HG03108 (cell line): ENCODE measurements around the gene ODAD4.

Experiments used
- ATAC-seq: cut with Tn5 transposase; IDR thresholded peaks from one replicate; pipeline ENCODE4 v1.9.1; 2021; ENCODE audit warnings: moderate library complexity; ENCODE audit not compliant: unreplicated experiment

The ODAD4 gene

DNA sequence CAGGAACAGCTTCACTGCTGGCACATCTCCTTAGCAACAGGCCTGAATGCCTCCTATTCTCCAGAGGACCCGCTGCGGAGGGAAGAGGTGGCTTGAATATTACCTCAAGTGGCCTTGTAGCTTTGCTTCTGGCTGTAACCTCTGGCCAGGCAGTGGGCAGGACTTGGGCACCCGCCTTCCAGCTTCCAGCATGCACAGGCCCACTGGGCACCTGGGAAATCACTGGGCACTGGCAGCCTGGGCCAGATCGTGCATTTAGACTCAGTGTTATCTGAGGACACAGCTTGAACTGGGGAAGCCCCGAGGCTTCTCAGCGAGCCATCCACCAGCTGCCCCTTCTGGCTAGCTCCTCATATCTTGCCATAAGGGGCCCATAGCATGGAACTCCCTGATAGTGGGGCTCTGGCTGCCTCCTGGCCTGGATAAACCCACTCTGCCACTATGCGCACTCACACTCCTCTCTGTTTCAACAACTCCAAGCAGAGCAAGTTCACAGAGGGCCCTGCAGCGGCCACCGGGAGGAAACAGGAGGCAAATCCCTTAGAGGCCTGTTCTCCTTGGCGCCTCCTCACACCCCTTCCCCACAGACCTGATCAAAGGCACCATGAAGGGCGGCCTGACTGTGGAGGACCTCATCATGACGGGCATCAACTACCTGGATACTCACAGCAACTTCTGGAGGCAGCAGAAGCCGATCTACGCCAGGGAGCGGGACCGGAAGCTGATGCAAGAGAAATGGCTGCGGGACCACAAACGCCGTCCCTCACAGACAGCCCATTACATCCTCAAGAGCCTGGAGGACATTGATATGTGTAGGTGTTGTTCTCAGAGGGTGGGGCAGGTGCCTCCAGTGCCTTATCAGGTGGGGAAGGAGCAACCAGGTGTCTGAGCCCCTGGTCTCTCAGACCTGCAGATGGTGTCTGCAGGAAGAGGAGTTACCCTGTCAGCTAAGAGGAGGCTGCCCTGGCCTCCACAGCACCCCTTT is 7.8 kb downstream of the ODAD4 start:
- no peak for ATAC-seq

- no peak for ATAC-seq
Observed at GRCh38 chr17:41939044-41939692, 8.8 kb downstream of the ODAD4 start.

- ATAC-seq, result no peak
Observed at GRCh38 chr17:41939693-41940090, 9.3 kb downstream of the ODAD4 start.

- no peak for ATAC-seq
Observed at GRCh38 chr17:41941168-41941567, 10.8 kb downstream of the ODAD4 start.

DNA sequence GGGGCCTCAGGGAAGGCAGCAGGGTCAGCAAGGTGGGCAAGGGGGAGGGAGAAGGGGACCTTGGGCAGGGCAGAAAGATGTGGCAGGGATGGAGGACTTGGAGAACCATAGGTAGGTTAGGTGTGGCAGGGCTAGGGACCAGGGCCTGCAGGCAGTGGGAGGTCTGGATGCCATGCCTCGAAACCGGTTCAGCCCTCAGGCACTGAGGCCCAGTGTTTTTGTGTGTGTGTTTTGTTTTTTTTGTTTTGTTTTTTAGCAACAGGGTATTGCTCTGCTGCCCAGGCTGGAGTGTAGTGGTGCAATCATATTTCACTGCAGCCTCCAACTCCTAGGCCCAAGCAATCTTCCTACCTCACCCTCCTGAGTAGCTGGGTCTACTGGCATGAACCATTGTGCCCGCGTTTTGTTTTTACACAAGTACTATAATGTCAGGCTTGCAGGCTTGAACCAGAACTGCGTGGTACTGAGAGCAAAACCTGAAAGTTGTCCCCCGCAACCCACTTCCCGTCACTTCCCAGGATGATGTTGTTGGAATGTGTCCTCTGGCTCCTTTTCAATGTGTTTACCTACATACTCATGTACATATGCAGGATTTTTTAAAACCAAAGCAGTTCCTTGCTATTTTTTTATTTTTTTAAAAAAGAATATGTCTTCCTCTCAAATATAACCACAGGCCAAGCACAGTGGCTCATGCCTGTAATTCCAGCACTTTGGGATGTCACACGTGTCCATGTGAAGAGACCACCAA is 12.4 kb downstream of the ODAD4 start:
- no peak for ATAC-seq

DNA sequence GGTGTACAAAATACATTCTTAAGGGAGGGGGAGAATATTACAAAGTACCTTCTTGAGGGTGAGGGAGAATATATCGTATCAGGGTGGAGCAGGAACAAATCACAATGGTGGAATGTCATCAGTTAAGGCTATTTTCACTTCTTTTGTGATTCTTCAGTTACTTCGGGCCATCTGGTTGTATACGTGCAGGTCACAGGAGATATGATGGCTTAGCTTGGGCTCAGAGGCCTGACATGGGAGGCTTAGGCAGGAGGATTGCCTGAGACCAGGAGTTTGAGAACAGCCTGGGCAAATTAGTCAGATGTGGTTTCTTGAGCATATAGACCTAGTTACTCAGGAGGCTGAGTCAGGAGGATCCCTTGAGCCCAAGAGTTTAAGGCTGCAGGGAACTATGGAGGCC is 13.1 kb downstream of the ODAD4 start:
- ATAC-seq, result no peak

GRCh38 chr17:41944943-41945342 is 14.5 kb downstream of the ODAD4 start:
- no peak for ATAC-seq

GRCh38 chr17:41948762-41949460 is 18.5 kb downstream of the ODAD4 start:
- ATAC-seq, result no peak

GRCh38 chr17:41956522-41956921 is 26.1 kb downstream of the ODAD4 start:
- ATAC-seq, result no peak

DNA sequence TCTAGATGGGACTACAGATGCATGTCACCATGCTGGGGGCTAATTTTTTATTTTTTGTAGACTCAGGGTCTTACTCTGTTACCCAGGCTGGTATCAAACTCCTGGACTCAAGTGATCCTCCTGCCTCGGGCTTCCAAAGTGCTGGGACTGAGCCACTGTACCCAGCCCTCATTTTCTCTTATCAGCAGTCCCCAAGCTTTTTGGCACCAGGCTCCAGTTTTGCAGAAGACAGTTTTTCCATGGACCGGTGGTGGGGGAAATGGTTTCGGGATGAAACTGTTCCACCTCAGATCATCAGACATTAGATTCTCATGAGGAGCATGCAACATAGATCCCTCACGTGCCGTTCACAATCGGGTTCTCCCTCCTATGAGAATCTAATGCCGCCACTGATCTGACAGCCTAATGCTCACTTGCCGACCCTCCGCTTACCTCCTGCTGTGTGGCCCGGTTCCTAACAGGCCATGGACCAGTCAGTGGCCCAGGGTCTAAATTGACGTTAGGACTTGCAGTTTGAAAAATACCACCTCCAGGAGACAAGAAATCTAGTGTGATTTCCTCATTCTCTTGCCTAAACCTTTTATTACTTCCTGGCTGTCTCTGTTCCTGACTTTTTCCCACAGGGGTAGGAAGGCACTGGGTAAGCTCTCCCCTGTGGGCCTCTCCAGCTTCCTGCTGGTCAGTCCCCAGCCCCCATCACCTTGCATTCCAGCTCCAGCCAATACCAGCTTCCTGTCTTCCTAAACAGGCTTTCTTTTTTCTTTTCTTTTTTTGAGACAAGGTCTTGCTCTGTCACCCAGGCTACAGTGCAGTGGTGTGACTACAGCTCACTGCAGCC is 26.8 kb downstream of the ODAD4 start:
- no peak for ATAC-seq

DNA sequence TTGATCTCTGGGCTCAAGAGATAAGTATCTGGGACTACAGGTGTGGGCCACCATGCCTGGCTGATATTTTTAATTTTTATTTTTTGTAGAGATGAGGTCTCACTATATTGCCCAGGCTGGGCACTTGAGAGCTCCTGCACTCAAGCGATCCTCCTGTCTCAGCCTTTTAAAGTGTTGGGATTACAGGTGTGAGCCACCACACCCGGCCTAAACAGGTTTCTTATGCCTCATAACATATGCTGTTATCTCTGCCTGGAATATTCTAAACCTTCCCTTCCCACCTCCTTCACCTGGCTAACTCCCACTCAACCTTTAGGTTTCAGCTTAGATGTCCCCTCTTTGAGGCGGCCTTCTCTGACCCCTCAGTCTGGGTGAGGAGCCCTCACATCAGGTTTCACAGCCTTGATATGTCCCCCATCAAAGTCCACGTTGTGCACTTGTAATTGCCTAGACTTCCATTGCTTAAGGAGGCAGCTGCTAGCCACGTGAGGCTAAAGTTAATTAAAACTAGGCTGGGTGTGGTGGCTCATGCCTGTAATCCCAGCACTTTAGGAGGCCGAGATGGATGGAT is 27.5 kb downstream of the ODAD4 start:
- ATAC-seq, result no peak

DNA sequence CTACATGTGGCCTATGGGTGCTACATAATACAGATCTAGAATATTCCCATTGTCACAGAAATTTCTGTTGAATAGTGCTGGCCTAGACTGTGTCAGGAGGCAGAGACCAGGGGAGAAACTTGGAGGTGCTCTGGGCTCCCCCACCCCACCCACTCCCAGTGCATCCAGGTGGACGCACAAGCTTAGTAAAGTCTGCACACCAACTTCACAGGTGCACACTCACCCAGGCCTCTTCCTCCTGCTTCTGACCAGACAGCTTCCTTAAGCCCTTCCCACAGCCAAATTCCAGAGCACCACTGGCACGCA is 28.6 kb downstream of the ODAD4 start:
- no peak for ATAC-seq

DNA sequence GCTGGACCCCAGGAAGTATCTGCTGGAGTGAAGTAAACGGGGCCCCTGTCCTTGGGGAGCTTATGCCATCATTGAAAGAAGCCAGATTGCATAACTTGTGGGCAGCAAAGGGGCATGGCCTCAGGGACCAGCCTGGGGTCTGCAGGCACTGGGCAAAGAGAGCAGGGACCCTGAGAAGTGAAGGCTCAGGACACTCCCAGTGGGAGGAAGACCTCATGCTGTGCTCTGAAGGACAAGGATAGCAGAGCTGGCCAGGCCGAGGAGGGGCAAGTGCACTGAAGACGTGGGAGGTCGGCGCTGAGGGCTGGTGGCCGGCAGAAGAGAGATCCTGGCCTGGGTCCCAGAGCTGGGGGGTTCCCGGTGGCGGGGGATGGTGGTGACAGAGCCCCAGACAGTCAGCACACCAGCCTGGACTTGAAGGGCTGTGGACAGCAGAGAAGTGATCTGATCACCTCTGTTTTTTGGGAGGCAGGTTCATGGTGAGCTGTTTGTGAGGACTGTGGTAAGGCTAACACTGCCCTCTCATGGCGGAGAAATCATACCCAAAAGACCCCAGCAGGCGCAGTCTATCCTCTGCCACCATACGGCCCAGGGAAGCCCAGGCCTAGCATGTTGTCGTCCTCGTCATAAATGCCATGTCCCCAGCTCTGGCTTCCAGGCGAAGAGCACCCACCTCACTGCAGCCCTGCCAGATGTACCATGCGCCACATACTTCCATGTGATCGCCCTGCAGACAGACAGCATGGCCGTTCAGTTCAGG is 29.1 kb downstream of the ODAD4 start:
- no peak for ATAC-seq

DNA sequence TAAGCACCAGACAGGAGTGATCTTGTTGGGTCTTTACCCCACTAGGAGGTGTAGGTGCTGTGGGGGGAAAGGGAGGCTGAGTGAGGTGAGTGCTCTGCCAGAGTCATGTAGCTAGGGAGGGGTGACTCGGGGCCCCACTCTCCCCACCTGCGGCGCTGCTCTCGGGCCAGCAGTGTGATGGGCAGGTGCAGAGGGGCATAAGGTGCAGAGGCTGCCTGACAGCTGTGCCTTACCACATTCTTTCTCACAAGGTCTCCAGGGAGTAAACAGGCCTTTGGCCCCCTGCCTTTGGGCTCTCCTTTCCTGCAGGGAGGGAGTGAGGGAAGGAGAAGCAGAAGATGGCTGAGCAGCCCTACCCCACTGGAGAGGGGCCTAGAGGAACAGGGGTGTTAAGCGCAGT is 31.7 kb downstream of the ODAD4 start:
- no peak for ATAC-seq

DNA sequence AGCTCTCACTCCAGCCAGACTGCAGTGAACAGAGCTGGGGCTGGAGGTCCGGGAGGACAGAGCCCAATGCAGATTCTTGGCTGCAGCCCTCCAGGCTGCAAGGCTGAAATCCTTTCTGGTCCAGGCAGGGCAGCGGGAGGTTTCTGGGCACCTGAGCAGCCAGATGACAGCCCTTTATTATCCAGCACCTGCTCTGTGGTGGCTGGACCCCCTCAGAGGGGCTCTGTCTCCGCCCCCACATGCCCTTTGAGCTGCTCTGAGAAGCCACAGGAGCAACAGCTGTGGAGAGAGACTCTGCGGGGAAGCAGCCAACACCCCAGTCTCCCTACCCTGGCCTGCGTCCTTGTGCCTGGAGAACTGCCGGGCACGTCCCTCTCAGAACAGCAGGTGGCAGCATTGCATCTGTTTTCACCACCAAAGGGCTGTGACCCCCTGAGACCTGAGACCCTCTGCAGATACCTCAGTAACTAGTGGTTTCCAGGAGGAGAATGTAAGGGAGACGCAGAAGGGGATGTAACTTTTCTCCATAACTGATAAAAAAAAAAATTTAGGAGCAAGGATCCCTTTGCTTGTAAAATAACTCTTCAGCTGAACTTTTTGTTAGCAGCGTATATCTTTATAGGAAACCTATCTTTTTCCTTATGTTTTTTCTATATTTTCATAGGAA is 32.5 kb downstream of the ODAD4 start:
- no peak for ATAC-seq

- no peak for ATAC-seq
Observed at GRCh38 chr17:41965694-41966462, 35.5 kb downstream of the ODAD4 start.

GRCh38 chr17:41966463-41967140 is 36.2 kb downstream of the ODAD4 start, which contains the start of gene CNP:
TSS of gene CNP (plus strand) at chr17:41966795. CDS start at chr17:41966885, 90 bp downstream.
- ATAC-seq, result peak; percentile 61
